ENCODE data around the gene RGSL1.

- no peak for TF ChIP-seq REST (IDR thresholded peaks at IDR 0.05; ENCODE audit: insufficient read depth in 1 of 2, low read depth in 2 of 2, low read length in 2 of 2)
- no peak for TF ChIP-seq POLR2AphosphoS5 (IDR thresholded peaks at IDR 0.05; ENCODE audit: low read depth, low read length)
- no peak for TF ChIP-seq SIN3A (IDR thresholded peaks at IDR 0.05; ENCODE audit: borderline replicate concordance, insufficient read depth, low read length)
- no peak for TF ChIP-seq TAF1 (IDR thresholded peaks at IDR 0.05; ENCODE audit: borderline replicate concordance, insufficient read depth, low read length)
Observed at GRCh38 chr1:182587093-182587492, 137.1 kb downstream of the RGSL1 start.
